Measurements from ENCODE around the gene SYNGAP1. TPM values are rescaled to one million over a fixed set of nuclear protein-coding genes. Genes with fewer than 3 reads are reported as not detected.

SYNGAP1 gene
- total RNA-seq, 2 donors from 2014 or later, result 6.1 to 24.8 TPM

DNA sequence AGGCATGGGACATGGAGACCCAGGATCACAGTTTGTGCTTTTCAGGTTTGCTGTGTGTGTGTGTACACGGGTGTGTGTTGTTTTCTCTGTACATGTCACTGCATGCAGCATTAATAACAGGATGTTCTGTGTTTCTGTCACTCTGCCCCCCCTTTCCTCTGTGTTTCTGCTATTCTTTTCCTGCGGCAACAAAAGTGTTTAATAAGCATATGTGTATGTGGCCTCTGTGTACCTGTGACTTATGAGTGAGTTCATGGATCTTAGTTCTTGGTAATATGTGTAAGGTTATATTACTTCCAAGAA is 9.8 kb downstream of the SYNGAP1 start:
- Histone ChIP-seq H3K27me3 (replicated peaks; ENCODE audit: insufficient read depth) (no peaks in the 10 kb centered on the region), H3K4me3 (no peak overlapping the region), H3K36me3 (no peaks in the 10 kb centered on the region), H3K4me1 (replicated peaks) (peaks cover 4% of the 10 kb centered on the region), H3K27ac (peak overlapping the region in 1 of 2 donors; percentile 75), H3K9me3 (no peaks in the 10 kb centered on the region)
- DNase-seq (ENCODE audit: low spot score), result no peak
- 16% methylated on average over 2 of the region's 2 CpGs for WGBS
- peak; percentile 8 for TF ChIP-seq POLR2AphosphoS5 (IDR thresholded peaks at IDR 0.05)
- TF ChIP-seq, protein P1, sequence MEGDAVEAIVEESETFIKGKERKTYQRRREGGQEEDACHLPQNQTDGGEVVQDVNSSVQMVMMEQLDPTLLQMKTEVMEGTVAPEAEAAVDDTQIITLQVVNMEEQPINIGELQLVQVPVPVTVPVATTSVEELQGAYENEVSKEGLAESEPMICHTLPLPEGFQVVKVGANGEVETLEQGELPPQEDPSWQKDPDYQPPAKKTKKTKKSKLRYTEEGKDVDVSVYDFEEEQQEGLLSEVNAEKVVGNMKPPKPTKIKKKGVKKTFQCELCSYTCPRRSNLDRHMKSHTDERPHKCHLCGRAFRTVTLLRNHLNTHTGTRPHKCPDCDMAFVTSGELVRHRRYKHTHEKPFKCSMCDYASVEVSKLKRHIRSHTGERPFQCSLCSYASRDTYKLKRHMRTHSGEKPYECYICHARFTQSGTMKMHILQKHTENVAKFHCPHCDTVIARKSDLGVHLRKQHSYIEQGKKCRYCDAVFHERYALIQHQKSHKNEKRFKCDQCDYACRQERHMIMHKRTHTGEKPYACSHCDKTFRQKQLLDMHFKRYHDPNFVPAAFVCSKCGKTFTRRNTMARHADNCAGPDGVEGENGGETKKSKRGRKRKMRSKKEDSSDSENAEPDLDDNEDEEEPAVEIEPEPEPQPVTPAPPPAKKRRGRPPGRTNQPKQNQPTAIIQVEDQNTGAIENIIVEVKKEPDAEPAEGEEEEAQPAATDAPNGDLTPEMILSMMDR (IDR thresholded peaks at IDR 0.05), result no peak
- intact Hi-C loops (cut with DNase I), result loop anchor here (5.0 to 10.0 kb wide), 2 partner anchors 37 to 145 kb away; partner anchors contain the start of gene KIFC1

DNA sequence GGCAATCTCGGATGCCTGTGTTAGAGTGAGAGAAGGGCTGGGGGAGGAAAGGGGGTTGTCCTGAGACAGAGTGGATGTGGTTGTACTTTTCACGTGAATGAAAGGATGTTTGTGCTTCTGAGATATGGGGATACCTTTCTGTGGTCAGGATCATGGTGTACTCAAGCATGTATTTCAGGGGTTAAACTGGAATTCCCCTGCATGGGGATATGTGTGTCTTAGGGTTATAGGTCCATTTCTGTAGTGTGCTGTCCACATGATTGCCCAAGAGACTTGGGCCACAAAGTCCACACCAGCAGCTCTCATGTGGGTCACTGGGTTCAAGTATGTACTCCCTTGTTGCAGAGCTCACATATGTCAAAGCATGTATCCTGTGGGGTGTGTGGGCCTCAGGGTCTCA is 10.5 kb downstream of the SYNGAP1 start:
- TF ChIP-seq POLR2AphosphoS5 (IDR thresholded peaks at IDR 0.05) (no peak), POLR2A (IDR thresholded peaks at IDR 0.05) (no peak)
- TF ChIP-seq, protein P1 (IDR thresholded peaks at IDR 0.05), result no peak
- Histone ChIP-seq H3K4me3 (no peak overlapping the region), H3K27ac (no peak overlapping the region), H3K4me1 (replicated peaks) (no peaks in the 10 kb centered on the region), H3K36me3 (no peaks in the 10 kb centered on the region), H3K27me3 (replicated peaks; ENCODE audit: insufficient read depth) (no peaks in the 10 kb centered on the region), H3K9me3 (no peaks in the 10 kb centered on the region)
- intact Hi-C loops (cut with DNase I), result loop anchor here (10.0 kb wide), 1 partner anchor 144 kb away; no protein-coding TSS in a partner anchor
- no peak for DNase-seq (ENCODE audit: low spot score)
- 52% methylated on average over 2 of the region's 2 CpGs for WGBS

DNA sequence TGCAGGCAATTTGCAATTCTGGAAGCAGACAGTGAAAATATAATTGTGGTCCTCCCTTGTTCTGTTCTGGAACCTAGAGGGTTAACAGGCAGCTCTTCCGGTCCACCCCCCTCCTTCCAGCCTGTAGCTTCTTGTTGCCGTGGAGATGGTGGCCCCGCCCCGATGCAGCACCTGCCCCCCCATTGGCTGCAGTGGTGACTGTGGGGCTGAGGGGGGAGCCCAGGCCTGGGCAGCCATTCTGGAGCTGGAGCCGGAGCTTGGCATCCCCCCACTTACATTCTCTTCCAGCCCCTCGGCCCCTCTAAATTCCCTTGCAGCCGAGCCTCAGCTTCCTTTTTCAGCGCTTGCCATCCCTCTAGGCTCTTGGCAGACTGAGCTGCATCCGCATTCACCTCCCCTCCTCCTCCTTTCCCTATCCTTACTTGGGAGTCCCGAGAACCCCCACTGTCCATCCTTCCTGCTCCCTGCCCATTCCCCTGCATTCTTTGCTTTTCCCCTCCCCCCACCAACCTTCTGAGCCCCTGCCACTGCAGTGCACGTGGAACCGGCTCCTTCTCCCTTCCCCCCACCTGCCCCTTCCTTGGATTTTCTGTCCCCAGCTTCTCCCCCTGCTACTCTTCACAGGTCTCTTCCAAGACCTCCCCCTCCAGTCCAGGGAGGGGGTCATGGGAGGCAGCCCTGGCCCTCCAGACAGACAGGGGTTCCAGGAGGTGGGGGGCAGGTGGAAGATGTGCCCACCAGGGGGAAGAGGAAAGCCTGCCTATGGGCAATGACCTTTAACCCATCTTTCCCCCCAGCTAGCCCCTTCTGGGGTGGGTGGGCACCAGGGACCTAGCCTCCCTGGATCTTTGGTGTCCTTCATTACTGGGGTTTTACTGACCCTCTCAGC is 11.4 kb downstream of the SYNGAP1 start:
- Histone ChIP-seq H3K27ac (no peak overlapping the region), H3K4me3 (no peak overlapping the region), H3K4me1 (replicated peaks) (no peaks in the 10 kb centered on the region), H3K36me3 (no peaks in the 10 kb centered on the region), H3K9me3 (no peaks in the 10 kb centered on the region), H3K27me3 (replicated peaks; ENCODE audit: insufficient read depth) (no peaks in the 10 kb centered on the region)
- peak; percentile 26 for DNase-seq (ENCODE audit: low spot score)
- TF ChIP-seq POLR2A (IDR thresholded peaks at IDR 0.05) (no peak), POLR2AphosphoS5 (IDR thresholded peaks at IDR 0.05) (peak; percentile 18)
- 5% methylated on average over 10 of the region's 12 CpGs for WGBS
- intact Hi-C loops (cut with DNase I), result loop anchor here (10.0 kb wide), 1 partner anchor 144 kb away; no protein-coding TSS in a partner anchor

DNA sequence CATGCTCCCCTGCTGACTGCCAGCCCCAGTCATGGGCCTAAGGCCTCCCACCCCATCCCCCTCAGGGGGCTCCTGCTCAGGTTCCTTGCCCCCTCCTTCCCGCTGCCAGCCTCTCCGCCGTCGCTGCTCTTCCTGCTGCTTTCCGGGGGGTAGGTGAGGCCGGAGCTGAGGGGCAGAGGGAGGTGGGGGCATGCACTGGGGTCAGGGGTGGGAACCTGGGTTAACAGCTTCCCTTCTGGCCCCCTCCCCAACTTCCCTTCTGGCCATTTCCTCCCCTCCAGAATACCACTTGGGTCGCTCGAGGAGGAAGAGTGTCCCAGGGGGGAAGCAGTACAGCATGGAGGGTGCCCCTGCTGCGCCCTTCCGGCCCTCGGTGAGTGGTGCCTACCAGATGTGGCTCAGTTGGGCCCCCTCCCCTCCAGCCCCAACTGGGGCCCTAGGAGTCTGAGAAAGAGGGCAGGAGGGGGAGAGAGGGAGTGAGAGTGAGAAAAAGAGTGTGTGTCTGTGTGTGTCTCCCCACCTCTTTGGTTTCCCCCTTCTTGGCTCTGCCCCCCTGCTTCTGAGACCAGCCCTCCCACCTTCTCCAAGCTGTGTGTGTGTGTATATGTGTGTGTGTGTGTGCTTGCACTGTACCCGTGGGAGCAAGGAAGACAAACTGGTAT is 12.1 kb downstream of the SYNGAP1 start:
- Histone ChIP-seq H3K9me3 (no peaks in the 10 kb centered on the region), H3K4me3 (no peak overlapping the region), H3K36me3 (no peaks in the 10 kb centered on the region), H3K27ac (no peak overlapping the region), H3K4me1 (replicated peaks) (no peaks in the 10 kb centered on the region), H3K27me3 (replicated peaks; ENCODE audit: insufficient read depth) (no peaks in the 10 kb centered on the region)
- TF ChIP-seq POLR2AphosphoS5 (IDR thresholded peaks at IDR 0.05), result no peak
- TF ChIP-seq, protein P1 (IDR thresholded peaks at IDR 0.05), result no peak
- no peak for TF ChIP-seq POLR2A (IDR thresholded peaks at IDR 0.05)
- intact Hi-C loops (cut with DNase I), result loop anchor here (10.0 kb wide), 1 partner anchor 143 kb away; no protein-coding TSS in a partner anchor
- WGBS, result 65% methylated on average over 12 of the region's 12 CpGs
- no peak for DNase-seq (ENCODE audit: low spot score)

DNA sequence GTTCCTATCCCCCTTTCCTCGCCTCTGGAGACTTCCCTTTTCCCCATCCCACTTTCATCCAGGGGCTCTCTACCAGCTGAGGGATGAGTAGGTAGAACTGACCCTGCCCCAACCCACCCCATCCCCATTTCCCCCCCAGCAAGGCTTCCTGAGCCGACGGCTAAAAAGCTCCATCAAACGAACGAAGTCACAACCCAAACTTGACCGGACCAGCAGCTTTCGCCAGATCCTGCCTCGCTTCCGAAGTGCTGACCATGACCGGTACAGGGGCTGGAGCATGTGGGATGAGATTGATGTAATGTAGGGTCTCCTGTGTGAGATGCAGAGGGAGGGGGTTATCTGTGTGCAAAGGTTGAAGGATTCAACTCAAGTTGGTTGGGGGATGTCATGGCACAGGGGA is 12.7 kb downstream of the SYNGAP1 start:
- intact Hi-C loops (cut with DNase I), result loop anchor here (10.0 kb wide), 1 partner anchor 142 kb away; no protein-coding TSS in a partner anchor
- Histone ChIP-seq H3K4me1 (replicated peaks) (no peaks in the 10 kb centered on the region), H3K9me3 (no peaks in the 10 kb centered on the region), H3K36me3 (peaks cover under 1 to 2% of the 10 kb centered on the region in 2 donors), H3K27me3 (replicated peaks; ENCODE audit: insufficient read depth) (no peaks in the 10 kb centered on the region), H3K27ac (no peak overlapping the region), H3K4me3 (no peak overlapping the region)
- TF ChIP-seq, protein P1 (IDR thresholded peaks at IDR 0.05), result no peak
- TF ChIP-seq POLR2AphosphoS5 (IDR thresholded peaks at IDR 0.05) (no peak), POLR2A (IDR thresholded peaks at IDR 0.05) (no peak)
- 70% methylated on average over 10 of the region's 10 CpGs for WGBS
- DNase-seq (ENCODE audit: low spot score), result no peak

All from prostate gland (tissue), 2 donors.